IgD-negative memory B cell (primary cell): ENCODE measurements around the gene UQCC3. TPM values are rescaled to one million over a fixed set of nuclear protein-coding genes. Genes with fewer than 3 reads are reported as not detected.
"Not testable (repeated sequence)": the region's sequence is repeated elsewhere in the genome, so short reads cannot be mapped to it uniquely, and the experiment has no call there.

Experiments used
- H3K27ac Mint-ChIP-seq, 3 donors: one replicate each; pipeline ENCODE4 v1.8.0; 2020 to 2022; ENCODE audit warnings: mild to moderate bottlenecking in 3 of 3, mixed read lengths in 3 of 3, moderate library complexity in 1 of 3
- H3K27me3 Mint-ChIP-seq: one replicate; pipeline ENCODE4 v1.8.0; 2021; ENCODE audit warnings: mixed read lengths
- H3K36me3 Mint-ChIP-seq: one replicate; pipeline ENCODE4 v1.8.0; 2020; ENCODE audit warnings: mild to moderate bottlenecking, mixed read lengths
- H3K4me1 Mint-ChIP-seq, 3 donors: one replicate each; pipeline ENCODE4 v1.8.0; 2020 to 2022; ENCODE audit warnings: mixed read lengths in 3 of 3, mild to moderate bottlenecking in 1 of 3
- H3K4me3 Mint-ChIP-seq, 4 donors: one replicate each; pipeline ENCODE4 v1.8.0; 2020 to 2022; ENCODE audit warnings: mild to moderate bottlenecking in 4 of 4, mixed read lengths in 4 of 4, moderate library complexity in 3 of 4
- H3K9me3 Mint-ChIP-seq, 3 donors: one replicate each; pipeline ENCODE4 v1.8.0; 2020 to 2021; ENCODE audit warnings: mixed read lengths in 3 of 3, mild to moderate bottlenecking in 1 of 3
- polyA plus RNA-seq: library from polyadenylated mRNA; unstranded; fragments of 300-500 nt; fragmentation: Illumina TruSeq; gene quantifications from one replicate; pipeline ENCODE4 v1.2.3, GENCODE V29; 2021

The UQCC3 gene
- polyA plus RNA-seq, 1 donor from 2014 or later = 13.7 TPM

DNA sequence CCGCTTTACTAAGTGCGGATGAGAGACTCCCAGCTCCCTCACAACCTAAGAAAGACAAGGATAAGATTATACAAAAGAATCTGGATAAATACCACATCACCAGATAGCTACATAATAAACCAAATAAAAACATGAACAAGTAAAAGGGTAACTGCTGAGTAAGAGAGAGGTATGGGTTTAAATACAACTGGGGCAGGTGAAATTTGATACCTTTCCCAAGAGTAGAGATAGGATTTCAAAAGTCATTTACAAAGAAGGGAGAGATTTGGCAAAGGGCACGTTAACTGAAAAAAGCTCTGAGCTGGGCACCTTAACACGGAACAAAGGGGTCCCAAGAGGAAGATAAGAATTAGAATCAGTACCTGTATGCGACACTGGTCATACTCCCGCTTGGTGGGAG is 5.7 kb downstream of the UQCC3 start:
- H3K4me1 Mint-ChIP-seq = peaks cover 23 to 26% (median 23%) of the 10 kb centered on the region in 3 donors
- H3K9me3 Mint-ChIP-seq = no peaks in the 10 kb centered on the region
- H3K27me3 Mint-ChIP-seq = no peaks in the 10 kb centered on the region
- H3K36me3 Mint-ChIP-seq = peaks cover 3% of the 10 kb centered on the region
- peak overlapping the region; percentile 92 to 98 (median 96) for H3K27ac Mint-ChIP-seq
- peak overlapping the region; percentile 83 to 93 (median 88) for H3K4me3 Mint-ChIP-seq

DNA sequence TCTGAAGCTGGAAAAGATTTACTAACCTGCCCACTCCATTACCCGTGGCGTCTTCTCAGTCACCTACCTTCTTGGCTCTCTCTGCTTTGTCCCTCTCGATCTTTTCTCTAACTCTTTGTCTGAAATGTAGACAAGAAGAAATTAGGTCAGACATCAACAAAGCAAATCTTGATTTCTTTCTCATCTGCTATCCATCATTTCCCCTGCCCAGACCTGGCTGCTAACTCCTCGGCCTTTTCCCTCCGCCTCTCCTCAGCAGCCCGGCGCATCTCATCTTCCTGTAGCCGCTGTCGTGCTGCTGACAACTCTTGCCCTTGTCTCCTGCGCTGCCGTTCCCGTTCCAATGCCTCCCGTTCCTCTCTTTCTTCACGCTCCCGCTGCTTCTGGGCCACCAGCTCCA is 6.2 kb downstream of the UQCC3 start:
- no peaks in the 10 kb centered on the region for H3K27me3 Mint-ChIP-seq
- peak overlapping the region; percentile 92 to 98 (median 96) for H3K27ac Mint-ChIP-seq
- H3K4me1 Mint-ChIP-seq = peaks cover 22 to 24% (median 23%) of the 10 kb centered on the region in 3 donors
- H3K4me3 Mint-ChIP-seq = peak overlapping the region; percentile 91 to 96 (median 94)
- H3K36me3 Mint-ChIP-seq = peaks cover 3% of the 10 kb centered on the region
- no peaks in the 10 kb centered on the region for H3K9me3 Mint-ChIP-seq

DNA sequence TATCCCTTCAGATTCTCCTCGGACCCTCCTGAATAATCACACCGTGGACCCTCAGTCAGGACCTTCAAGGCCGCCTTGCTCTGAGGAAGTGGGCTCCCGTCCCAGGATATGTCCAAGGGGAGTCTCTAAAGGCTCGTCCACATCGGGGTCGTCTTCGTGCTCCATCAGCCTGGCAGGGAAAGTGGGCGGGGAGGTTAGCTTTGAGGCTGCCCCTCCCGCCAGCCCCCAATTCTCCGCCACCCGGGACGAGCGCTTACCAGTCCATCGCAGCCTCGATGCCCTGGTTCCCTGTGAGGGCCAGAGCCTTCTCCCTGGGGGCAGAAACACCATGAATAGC is 6.9 kb downstream of the UQCC3 start:
- peak overlapping the region; percentile 92 to 98 (median 96) for H3K27ac Mint-ChIP-seq
- peak overlapping the region; percentile 91 to 96 (median 94) for H3K4me3 Mint-ChIP-seq
- peaks cover 3% of the 10 kb centered on the region for H3K36me3 Mint-ChIP-seq
- H3K27me3 Mint-ChIP-seq = no peaks in the 10 kb centered on the region
- H3K9me3 Mint-ChIP-seq = no peaks in the 10 kb centered on the region
- peaks cover 21 to 23% (median 22%) of the 10 kb centered on the region in 3 donors for H3K4me1 Mint-ChIP-seq

DNA sequence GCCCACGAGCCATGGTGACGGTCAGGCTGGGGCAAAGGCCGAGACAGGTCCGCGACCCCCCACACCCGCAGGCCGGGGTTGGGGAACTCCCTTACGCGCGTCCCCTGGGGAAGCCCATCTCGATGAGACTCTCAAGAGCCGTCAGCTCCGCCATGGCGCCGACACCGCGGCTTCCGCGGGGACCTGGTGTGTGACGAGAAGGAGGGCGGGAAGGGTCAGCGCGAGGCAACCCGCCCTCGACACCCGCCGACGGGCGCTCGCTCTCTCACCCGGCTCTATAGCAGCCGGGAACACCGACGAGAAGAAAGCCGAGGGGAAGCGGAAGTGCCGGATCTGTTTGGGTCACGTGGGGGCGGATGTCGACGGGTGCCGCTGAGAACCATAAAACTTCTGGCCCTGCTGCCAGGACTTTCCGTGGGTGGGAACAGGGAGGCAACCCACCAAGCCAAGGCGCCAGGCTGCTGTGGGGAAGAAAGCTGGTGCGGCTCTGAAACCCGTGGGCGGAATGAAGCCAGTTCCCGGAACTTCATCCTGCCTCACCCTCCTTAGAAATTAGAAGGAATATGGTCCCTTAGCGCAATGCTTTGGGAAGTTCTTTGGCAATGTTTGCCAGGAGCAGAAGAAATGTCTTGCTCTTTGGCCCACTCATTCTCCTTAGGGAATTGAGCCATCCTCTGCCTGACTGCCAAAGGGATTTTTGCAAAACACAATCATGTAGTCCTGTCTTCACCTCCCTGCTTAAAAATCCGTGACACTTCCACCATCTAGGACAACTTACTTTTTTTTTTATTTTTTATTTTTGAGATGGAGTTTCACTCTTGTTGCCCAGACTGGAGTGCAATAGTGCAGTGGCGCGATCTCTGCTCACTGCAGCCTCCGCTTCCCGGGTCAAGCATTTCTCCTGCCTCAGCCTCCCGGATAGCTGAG is 7.6 kb downstream of the UQCC3 start, which contains the start of gene UBXN1:
Gene UBXN1, minus strand, starts transcription at position 304 of the 927 bp plus-strand sequence. Its CDS starts 150 bp downstream, at position 154.
- H3K4me1 Mint-ChIP-seq = peaks cover 20 to 23% (median 21%) of the 10 kb centered on the region in 3 donors
- H3K4me3 Mint-ChIP-seq = peak within 1 kb of the TSS; percentile 91 to 96 (median 94)
- H3K27me3 Mint-ChIP-seq = no peaks in the 10 kb centered on the region
- H3K27ac Mint-ChIP-seq = peak within 1 kb of the TSS; percentile 92 to 98 (median 96)
- no peaks in the 10 kb centered on the region for H3K9me3 Mint-ChIP-seq
- H3K36me3 Mint-ChIP-seq = peaks cover 3% of the 10 kb centered on the region

DNA sequence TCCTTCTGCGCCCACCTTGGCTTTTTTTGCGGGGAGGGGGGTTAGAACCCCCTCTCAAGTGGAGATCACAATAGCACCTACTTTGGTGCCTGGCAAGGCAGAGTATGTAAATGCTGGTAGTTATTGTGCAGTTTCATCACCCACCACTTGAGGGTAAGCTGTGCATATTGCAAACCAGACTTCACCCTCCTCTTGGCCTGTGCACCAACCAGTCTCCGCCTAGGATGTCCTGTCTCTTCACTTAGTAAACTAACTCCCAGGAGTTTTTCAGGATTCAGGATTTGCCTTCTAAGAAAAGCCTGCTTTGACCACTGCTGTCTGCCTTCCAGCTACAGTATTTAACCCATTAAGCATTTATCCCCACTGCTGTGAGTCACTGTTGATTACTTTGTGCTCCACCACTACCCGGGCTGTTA is 9.4 kb downstream of the UQCC3 start:
- Mint-ChIP-seq H3K4me1 (peaks cover 19% of the 10 kb centered on the region in 3 donors), H3K27ac (peak overlapping the region; percentile 43 to 73 (median 64)), H3K27me3 (no peaks in the 10 kb centered on the region), H3K36me3 (peaks cover 1% of the 10 kb centered on the region), H3K9me3 (no peaks in the 10 kb centered on the region), H3K4me3 (peak overlapping the region; percentile 66 to 84 (median 74))

DNA sequence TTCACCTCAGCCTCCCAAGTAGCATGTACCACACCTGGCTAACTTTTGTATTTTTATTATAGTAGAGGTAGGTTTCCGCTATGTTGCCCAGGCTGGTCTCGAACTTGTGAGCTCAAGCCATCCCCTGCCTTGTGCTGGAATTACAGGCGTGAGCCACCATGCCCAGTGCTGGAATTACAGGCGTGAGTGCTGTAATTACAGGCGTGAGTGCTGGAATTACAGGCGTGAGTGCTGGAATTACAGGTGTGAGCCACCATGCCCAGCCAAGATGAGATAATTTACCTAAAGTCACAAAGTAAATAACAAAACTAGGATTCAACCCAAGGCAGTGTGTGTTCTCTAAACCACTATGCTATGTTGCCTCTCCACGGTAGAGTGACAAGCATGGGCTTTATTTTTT is 11.0 kb downstream of the UQCC3 start:
- peaks cover 1% of the 10 kb centered on the region for H3K36me3 Mint-ChIP-seq
- H3K9me3 Mint-ChIP-seq = no peaks in the 10 kb centered on the region
- no peak overlapping the region for H3K27ac Mint-ChIP-seq
- peaks cover 13 to 15% (median 15%) of the 10 kb centered on the region in 3 donors for H3K4me1 Mint-ChIP-seq
- H3K4me3 Mint-ChIP-seq = no peak overlapping the region
- peaks cover 2% of the 10 kb centered on the region for H3K27me3 Mint-ChIP-seq

DNA sequence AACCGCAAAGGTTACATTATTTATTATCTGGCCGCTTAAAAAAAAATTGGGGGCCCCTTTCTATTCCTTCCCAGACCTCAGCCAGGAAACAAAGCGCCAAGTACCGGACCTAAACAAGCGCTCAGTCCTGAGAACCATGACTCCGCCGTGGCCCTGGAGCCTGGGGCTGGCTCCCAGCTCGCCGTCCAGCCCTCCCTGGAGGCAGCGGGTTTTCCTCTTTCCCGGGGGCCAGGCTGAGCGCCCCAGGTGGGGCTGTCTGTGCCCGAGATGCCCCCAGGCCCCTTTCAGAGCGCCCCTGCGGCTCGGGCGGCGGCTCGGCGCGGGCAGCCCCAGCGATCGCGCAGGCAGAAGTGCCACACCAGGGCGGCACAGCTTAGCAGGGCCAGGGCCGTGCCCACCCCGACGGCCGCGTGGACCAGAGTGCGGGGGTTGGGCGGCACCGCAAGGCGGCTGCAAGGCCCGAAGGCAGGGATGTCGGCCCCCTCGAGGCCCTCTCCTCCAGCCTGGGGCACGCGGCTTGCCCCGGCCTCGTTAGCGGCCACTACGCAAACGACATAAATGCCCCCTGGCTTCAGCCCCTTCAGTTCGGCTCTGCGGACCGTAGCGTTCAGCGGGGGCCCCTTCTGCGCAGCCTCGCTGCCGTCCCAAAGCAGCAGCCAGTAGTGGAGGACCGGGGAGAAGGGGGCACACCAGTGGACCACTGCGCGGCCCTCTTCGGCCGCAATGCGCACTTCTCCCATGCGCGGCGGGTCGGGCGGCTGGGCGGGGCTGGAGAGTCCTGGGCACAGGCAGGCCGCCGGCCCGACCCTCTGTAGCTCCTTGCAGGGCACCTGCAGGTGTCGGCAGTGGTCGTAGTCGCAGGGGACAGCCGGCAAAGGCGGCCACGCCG is 16.3 kb downstream of the UQCC3 start:
- H3K4me3 Mint-ChIP-seq = no peak overlapping the region
- H3K27ac Mint-ChIP-seq = no peak overlapping the region
- H3K9me3 Mint-ChIP-seq = no peaks in the 10 kb centered on the region
- H3K4me1 Mint-ChIP-seq = peaks cover 0 to 3% (median 0%) of the 10 kb centered on the region in 3 donors
- peaks cover 4% of the 10 kb centered on the region for H3K27me3 Mint-ChIP-seq
- no peaks in the 10 kb centered on the region for H3K36me3 Mint-ChIP-seq

DNA sequence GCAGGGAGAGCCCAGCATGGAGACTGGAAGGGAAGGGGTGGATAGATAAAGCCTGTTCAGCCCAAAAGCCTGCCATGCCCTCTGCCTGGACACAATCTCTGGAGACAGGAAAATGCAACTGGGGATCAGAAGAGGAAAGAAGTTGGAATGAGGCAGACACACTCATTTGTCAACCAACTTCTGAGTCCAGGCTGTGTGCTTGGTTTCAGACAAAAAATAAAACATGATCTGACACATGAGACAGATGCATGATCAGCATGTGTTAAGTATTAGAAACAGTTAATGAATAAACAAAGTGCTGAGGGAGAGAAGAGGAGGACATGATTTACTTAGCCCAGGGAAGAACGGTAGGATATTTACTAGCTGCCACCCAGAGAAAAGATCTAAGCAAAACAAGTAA is 17.0 kb downstream of the UQCC3 start:
- no peaks in the 10 kb centered on the region for H3K9me3 Mint-ChIP-seq
- no peak overlapping the region for H3K27ac Mint-ChIP-seq
- H3K4me3 Mint-ChIP-seq = no peak overlapping the region
- H3K4me1 Mint-ChIP-seq = peaks cover 0 to 3% (median 0%) of the 10 kb centered on the region in 3 donors
- no peaks in the 10 kb centered on the region for H3K36me3 Mint-ChIP-seq
- H3K27me3 Mint-ChIP-seq = peaks cover 4% of the 10 kb centered on the region

DNA sequence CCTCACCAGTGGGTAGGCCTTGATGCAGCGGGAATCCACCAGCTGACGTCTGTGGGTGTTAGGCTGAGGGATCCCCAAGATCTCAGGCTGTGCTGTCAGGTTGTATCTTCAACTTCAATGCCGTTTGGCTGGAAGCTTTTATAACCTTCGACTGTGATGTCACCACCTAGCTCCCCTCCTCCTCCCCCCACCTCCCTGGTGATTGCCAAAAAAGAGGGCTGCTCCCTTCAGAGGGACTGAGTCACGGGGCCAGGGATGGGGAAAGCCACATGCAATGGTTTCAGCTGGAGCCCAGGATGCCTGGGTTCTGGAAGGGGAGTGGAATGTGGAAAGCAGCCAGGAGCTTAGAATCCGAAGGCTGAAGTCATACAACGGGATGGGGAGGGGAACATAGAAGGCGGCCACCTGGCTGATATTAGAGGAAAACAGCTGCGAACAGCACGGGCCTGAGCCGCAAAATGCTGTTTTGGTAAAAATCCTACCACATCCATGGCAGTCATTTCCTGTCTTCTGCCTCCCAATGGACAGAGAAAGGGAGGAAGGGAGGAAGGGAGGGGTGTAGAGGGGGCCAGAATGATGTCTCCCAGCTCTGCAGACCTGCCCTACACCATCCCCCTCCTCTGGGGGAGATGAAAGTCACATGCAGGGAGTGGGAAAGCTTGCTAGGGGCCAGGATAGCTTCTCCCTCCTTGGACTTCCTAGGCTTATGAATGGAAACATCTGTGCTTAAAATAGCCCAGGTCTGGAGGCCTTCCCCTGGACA is 18.1 kb downstream of the UQCC3 start, which contains the start of gene LRRN4CL:
Gene LRRN4CL, minus strand, starts transcription at position 110 of the 763 bp plus-strand sequence. CDS start 1,022 bp downstream, outside the sequence.
- Mint-ChIP-seq H3K9me3 (no peaks in the 10 kb centered on the region), H3K36me3 (no peaks in the 10 kb centered on the region), H3K4me3 (no peak within 1 kb of the TSS), H3K27ac (no peak within 1 kb of the TSS), H3K27me3 (peaks cover 4% of the 10 kb centered on the region), H3K4me1 (peaks cover under 1 to 3% (median under 1%) of the 10 kb centered on the region in 3 donors)

DNA sequence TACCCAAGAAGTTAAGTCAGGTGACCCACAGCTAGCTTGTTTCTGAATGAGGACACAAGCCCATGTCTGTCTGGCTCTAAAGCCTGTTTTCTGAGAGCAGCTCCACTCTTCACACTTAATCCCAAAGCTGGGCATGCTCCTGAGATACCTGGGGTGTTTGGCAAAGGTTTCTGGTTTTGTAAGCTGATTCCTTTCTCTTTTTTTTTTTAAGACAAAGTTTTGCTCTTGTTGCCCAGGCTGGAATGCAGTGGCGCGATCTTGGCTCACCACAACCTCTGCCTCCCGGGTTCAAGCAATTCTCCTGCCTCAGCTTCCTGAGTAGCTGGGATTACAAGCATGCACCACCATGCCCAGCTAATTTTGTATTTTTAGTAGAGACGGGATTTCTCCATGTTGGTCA is 22.2 kb downstream of the UQCC3 start:
- not testable (repeated sequence) for H3K36me3 Mint-ChIP-seq, H3K4me1 Mint-ChIP-seq, H3K27ac Mint-ChIP-seq, H3K9me3 Mint-ChIP-seq, H3K27me3 Mint-ChIP-seq, H3K4me3 Mint-ChIP-seq

DNA sequence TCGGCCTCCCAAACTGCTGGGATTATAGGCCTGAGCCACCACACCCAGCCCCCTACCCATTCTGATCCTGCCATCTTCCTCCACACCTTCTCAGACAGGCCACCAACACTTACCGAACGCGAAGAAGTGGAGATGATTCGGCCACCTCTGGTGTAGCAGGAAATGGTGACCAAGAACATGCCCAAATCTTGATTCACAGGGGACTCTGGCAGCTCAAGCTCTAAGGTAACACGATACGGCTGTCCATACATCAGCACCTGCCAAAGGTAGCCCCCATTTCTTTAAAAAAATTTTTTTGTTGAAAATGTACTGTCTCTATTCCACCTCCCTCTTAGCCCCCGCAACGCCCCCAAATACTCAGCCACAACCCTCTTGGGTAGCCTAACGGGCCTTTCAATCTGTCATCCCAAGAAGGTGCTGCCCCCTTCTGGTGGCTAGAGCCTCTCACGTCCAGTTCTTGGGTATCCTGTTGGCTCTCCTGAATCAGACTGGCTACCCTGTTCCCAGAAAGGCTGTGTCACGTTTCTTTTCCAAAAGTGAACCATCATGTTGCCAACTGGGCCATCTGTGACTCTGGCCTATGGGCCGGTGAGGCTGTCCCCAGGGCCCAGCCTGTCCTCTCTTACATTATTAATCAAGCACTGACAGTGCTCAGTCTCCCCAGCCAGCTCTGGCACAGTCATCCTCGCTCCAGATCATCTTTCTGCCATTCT is 23.1 kb downstream of the UQCC3 start:
- H3K9me3 Mint-ChIP-seq = no peaks in the 10 kb centered on the region
- peaks cover 3 to 5% (median 5%) of the 10 kb centered on the region in 3 donors for H3K4me1 Mint-ChIP-seq
- peaks cover 2% of the 10 kb centered on the region for H3K36me3 Mint-ChIP-seq
- no peak overlapping the region for H3K4me3 Mint-ChIP-seq
- peak overlapping the region in 1 of 3 donors; percentile 46 for H3K27ac Mint-ChIP-seq
- H3K27me3 Mint-ChIP-seq = no peaks in the 10 kb centered on the region

DNA sequence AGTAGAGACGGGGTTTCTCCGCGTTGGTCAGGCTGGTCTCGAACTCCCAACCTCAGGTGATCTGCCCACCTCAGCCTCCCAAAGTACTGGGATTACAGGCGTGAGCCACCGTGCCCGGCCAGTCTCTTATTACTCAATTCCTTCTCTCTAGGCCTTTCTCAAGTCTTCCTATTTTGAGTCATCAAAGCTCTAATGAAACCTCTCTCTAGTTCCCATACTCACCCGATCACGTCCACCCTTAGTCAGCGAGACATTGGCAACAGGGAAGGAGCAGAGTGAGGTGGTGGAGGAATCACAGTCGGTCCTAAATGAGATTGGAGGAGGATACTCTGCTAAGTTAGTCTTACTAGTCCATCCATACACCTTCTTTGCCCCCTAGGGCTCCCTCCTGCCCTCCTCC is 30.8 kb downstream of the UQCC3 start:
- Mint-ChIP-seq H3K36me3 (peaks cover 5% of the 10 kb centered on the region), H3K27me3 (no peaks in the 10 kb centered on the region), H3K27ac (no peak overlapping the region), H3K4me1 (peaks cover 8 to 13% (median 13%) of the 10 kb centered on the region in 3 donors), H3K9me3 (no peaks in the 10 kb centered on the region), H3K4me3 (peak overlapping the region in 1 of 4 donors; percentile 36)

DNA sequence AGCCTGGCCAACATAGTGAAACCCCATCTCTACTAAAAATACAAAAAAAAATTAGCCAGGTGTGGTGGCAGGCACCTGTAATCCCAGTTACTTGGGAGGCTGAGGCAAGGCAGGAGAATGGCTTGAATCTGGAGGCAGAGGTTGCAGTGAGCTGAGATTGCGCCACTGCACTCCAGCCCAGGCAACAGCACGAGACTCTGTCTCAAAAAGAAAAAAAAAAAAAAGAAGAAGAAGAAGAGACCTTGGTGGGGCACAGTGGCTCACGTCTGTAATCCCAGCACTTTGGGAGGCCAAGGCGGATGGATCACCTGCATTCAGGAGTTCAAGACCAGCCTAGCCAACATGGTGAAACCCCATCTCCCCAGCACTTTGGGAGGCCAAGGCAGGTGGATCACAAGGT is 32.4 kb downstream of the UQCC3 start:
- not testable (repeated sequence) for H3K9me3 Mint-ChIP-seq, H3K36me3 Mint-ChIP-seq, H3K27me3 Mint-ChIP-seq
- H3K27ac Mint-ChIP-seq = peak overlapping the region in 1 of 3 donors; percentile 39
- peaks cover 16 to 26% (median 26%) of the 10 kb centered on the region in 3 donors for H3K4me1 Mint-ChIP-seq
- H3K4me3 Mint-ChIP-seq = peak overlapping the region in 1 of 4 donors; percentile 26

DNA sequence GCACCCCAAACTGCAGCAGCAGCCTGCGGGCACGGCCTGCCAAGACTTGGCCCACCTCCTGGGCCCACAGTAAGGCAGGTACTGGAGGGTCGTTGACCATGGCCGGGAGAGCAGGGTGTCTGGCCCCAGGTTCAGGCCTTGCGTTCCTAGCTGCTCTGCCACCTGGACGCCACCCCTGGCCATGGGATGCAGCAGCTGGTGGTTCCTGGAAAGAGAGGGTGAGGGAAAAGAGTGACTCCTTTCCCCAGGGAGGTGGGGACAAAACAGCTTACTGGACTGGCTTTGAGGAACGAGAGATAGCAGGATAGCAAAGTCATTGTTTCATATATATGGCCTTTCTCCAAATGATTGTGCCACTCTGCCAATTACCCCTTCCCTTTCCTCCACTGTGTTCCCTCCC is 33.9 kb downstream of the UQCC3 start:
- Mint-ChIP-seq H3K4me1 (peaks cover 28 to 34% (median 29%) of the 10 kb centered on the region in 3 donors), H3K36me3 (peaks cover 3% of the 10 kb centered on the region), H3K27me3 (no peaks in the 10 kb centered on the region), H3K9me3 (no peaks in the 10 kb centered on the region), H3K27ac (peak overlapping the region; percentile 94 to 96 (median 96)), H3K4me3 (peak overlapping the region; percentile 90 to 99 (median 96))
